Naive B cell (primary cell): ENCODE data around the gene QRFPR. TPM values are rescaled to one million over a fixed set of nuclear protein-coding genes. Genes with fewer than 3 reads are reported as not detected.
"Not testable (repeated sequence)": the region's sequence is repeated elsewhere in the genome, so short reads cannot be mapped to it uniquely, and the experiment has no call there.

ENCODE experiments used
- ATAC-seq, 2 donors: fragments of 150-1000 bp; cut with Tn5 transposase; 2 replicates each; pipeline ENCODE4 v1.10.0; 2021; ENCODE audit warnings: low read depth in 2 of 2, mild to moderate bottlenecking in 2 of 2, moderate library complexity in 2 of 2
- DNase-seq: peaks from one replicate; pipeline ENCODE4 v3.0.0; 2022
- H3K27ac Mint-ChIP-seq, 6 donors: one replicate each; pipeline ENCODE4 v1.8.0; 2020 to 2022; ENCODE audit warnings: mild to moderate bottlenecking in 6 of 6, mixed read lengths in 6 of 6, moderate library complexity in 5 of 6, inconsistent platforms in 2 of 6
- H3K27me3 Mint-ChIP-seq, 3 donors: one replicate each; pipeline ENCODE4 v1.8.0; 2021 to 2022; ENCODE audit warnings: mixed read lengths in 3 of 3, mild to moderate bottlenecking in 1 of 3
- H3K36me3 Mint-ChIP-seq, 2 donors: one replicate each; pipeline ENCODE4 v1.8.0; 2020 to 2022; ENCODE audit warnings: mixed read lengths in 2 of 2, inconsistent platforms in 1 of 2, mild to moderate bottlenecking in 1 of 2
- H3K4me1 Mint-ChIP-seq, 3 donors: one replicate each; pipeline ENCODE4 v1.8.0; 2020 to 2022; ENCODE audit warnings: mixed read lengths in 3 of 3, inconsistent platforms in 1 of 3, mild to moderate bottlenecking in 1 of 3, moderate library complexity in 1 of 3
- H3K4me3 Mint-ChIP-seq, 8 donors: one replicate each; pipeline ENCODE4 v1.8.0; 2020 to 2022; ENCODE audit warnings: mild to moderate bottlenecking in 8 of 8, mixed read lengths in 8 of 8, moderate library complexity in 8 of 8, inconsistent platforms in 2 of 8
- H3K9me3 Mint-ChIP-seq, 7 donors: one replicate each; pipeline ENCODE4 v1.8.0; 2020 to 2022; ENCODE audit warnings: mixed read lengths in 7 of 7, mild to moderate bottlenecking in 5 of 7, inconsistent platforms in 2 of 7, moderate library complexity in 1 of 7
- polyA plus RNA-seq, 6 donors: library from polyadenylated mRNA; unstranded; fragments of 300-500 nt; fragmentation: Illumina TruSeq; gene quantifications; one replicate each; pipeline ENCODE4 v1.2.3, GENCODE V29; 2021; ENCODE audit warnings: low read depth in 6 of 6

Gene QRFPR
- not detected for polyA plus RNA-seq

DNA sequence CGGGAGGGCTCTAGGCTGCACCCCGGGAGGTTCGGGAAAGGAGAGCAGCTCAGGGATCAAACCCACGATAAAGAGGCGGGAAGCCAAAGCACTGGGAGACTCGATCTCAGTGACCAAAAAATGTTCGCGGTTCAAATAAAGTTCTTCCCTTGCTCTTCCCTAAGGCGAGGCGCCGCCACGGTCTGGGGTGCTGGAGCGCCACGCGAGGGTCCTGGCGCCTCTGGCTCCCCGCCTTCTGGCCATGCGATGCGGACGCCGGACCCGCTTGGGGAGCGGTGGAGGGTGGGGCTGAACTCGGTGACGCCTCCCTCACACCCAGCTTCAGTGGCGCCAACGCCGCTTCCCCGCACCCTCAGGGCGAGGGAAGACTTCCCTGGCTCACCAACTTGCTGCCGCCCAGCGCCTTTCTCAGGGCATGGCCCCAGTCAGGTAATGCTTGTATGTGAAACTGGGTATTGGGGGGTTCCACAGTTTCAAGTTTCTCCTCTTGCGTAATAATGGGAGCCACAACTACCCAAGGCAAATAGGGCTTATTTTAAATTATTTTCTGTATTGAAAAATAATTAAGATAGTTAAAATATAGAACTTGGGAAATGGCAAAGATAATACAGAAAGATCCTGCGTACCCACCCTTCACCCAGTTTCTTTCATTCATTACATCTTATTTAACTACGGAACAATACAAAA lies at the start of gene QRFPR:
Gene QRFPR, minus strand, starts transcription at position 243 of the 687 bp plus-strand sequence. CDS start 371 bp downstream, outside the sequence.
- H3K36me3 Mint-ChIP-seq, result peaks cover 0 to 8% of the 10 kb centered on the region in 2 donors
- DNase-seq (no peak), ATAC-seq (no peak)
- no peak within 1 kb of the TSS for H3K27ac Mint-ChIP-seq
- H3K4me1 Mint-ChIP-seq, result peaks cover 0 to 5% (median 0%) of the 10 kb centered on the region in 3 donors
- H3K4me3 Mint-ChIP-seq, result no peak within 1 kb of the TSS
- H3K9me3 Mint-ChIP-seq, result peaks cover 0 to 7% (median 4%) of the 10 kb centered on the region in 7 donors
- peaks cover 50 to 64% (median 52%) of the 10 kb centered on the region in 3 donors for H3K27me3 Mint-ChIP-seq

DNA sequence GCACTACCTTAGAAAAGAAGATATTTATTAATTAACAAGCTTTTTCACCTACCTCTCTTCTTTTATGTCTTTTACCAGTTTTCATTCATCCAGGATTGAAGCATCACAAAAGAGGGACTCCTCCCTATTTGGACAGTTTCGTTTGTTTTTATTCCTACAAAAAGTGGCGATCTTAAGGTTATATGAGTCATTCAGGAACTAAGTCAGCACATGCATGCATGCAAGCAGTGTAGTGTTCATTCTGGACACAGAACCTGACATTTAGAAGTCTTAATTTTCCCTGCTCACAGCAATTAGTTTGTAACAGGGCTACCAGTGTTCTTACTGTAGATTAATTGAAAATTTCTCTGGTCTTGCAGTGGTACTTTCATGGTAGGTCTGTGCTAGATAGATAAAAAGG lies 47.9 kb upstream of the QRFPR start:
- ATAC-seq (no peak), DNase-seq (no peak)
- Mint-ChIP-seq H3K9me3 (peaks cover 0 to 13% (median 9%) of the 10 kb centered on the region in 7 donors), H3K27ac (no peak overlapping the region), H3K27me3 (peaks cover 0 to 3% (median 0%) of the 10 kb centered on the region in 3 donors), H3K4me3 (no peak overlapping the region), H3K4me1 (no peaks in the 10 kb centered on the region), H3K36me3 (peaks cover 0 to 7% of the 10 kb centered on the region in 2 donors)

DNA sequence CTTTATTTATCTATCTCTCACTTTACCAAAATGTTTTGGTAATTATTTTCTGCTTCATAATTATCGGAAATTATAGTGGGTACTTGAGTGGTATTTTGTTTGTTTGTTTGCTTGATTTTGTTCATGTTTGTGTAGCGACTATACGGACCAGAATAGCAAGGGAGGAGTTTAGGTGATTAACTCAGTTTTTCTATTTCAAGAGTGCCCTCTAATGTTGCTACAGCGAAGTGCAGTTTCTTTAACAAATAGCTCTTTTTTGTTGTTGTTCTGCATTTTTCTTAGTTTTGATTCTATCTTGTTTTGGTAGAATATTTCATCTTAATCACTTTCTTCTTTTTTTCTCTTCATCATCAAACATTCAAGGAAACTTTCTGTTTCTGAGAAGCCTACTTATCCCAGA lies 40.8 kb upstream of the QRFPR start:
- ATAC-seq (no peak), DNase-seq (no peak)
- Mint-ChIP-seq H3K36me3 (no peaks in the 10 kb centered on the region), H3K27ac (no peak overlapping the region), H3K4me1 (no peaks in the 10 kb centered on the region), H3K4me3 (no peak overlapping the region), H3K9me3 (peaks cover 0 to 6% (median 2%) of the 10 kb centered on the region in 7 donors), H3K27me3 (peaks cover 0 to 8% (median 0%) of the 10 kb centered on the region in 3 donors)

- Mint-ChIP-seq H3K27me3 (peaks cover 0 to 4% (median 0%) of the 10 kb centered on the region in 3 donors), H3K9me3 (peaks cover 10 to 21% (median 14%) of the 10 kb centered on the region in 7 donors), H3K36me3 (no peaks in the 10 kb centered on the region), H3K4me3 (no peak overlapping the region), H3K4me1 (peaks cover 0 to 4% (median 0%) of the 10 kb centered on the region in 3 donors), H3K27ac (no peak overlapping the region)
- no peak for DNase-seq
- no peak for ATAC-seq
Observed at GRCh38 chr4:121411151-121411744, 30.4 kb upstream of the QRFPR start.

DNA sequence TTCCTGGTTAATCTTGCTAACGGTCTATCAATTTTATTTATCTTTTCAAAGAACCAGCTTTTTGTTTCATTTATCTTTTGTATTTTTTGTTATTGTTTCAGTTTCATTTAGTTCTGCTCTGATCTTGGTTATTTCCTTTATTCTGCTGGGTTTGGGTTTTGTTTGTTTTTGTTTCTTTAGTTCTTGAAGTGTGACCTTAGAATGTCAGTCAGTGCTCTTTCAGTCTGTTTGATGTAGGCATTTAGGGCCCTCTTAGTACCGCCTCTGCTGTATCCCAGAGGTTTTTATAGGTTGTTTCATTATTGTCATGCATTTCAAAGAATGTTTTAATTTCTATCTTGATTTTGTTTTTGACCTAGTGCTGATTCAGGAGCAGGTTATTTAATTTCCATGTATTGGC lies 27.7 kb upstream of the QRFPR start:
- peaks cover 0 to 15% (median 6%) of the 10 kb centered on the region in 7 donors for H3K9me3 Mint-ChIP-seq
- not testable (repeated sequence) for H3K4me1 Mint-ChIP-seq, ATAC-seq, DNase-seq, H3K27me3 Mint-ChIP-seq, H3K36me3 Mint-ChIP-seq, H3K27ac Mint-ChIP-seq, H3K4me3 Mint-ChIP-seq

- H3K9me3 Mint-ChIP-seq, result peaks cover 0 to 5% (median 2%) of the 10 kb centered on the region in 7 donors
- H3K4me3 Mint-ChIP-seq, result no peak overlapping the region
- ATAC-seq (no peak), DNase-seq (no peak)
- no peak overlapping the region for H3K27ac Mint-ChIP-seq
- H3K36me3 Mint-ChIP-seq, result no peaks in the 10 kb centered on the region
- no peaks in the 10 kb centered on the region for H3K4me1 Mint-ChIP-seq
- no peaks in the 10 kb centered on the region for H3K27me3 Mint-ChIP-seq
Observed at GRCh38 chr4:121400632-121401031, 19.8 kb upstream of the QRFPR start.

DNA sequence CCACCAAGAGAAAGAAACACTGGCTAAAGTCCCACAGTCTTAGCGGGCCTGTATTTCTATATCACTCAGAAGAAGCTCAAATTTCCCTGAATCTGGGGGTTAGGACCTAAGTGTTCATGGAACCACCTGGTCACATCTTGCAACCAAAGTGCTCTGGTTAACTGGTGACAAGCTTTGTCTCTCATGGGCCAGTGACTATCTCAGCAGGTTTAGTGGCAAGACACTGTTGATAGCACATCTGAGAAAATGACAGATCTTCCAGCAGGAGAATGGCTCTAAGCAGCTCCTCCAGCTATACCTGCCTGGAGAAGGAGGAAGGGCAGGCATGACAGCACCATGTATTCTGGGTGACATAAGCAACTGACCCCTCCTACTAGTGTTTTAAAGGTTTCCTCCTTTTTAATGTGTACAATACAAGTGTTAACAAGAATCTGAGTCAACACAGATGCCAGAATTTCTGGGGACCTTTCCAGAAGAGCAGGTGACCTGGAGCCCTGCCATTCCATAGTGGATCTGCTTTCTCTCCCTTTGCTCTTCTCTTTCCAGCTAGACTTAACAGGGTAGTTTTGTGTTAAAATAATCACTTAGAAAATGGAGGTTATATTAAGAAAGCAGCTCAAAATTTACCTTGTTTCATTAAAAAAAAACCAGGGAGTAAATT lies 17.3 kb upstream of the QRFPR start:
- DNase-seq (no peak), ATAC-seq (no peak)
- Mint-ChIP-seq H3K27ac (no peak overlapping the region), H3K27me3 (no peaks in the 10 kb centered on the region), H3K36me3 (no peaks in the 10 kb centered on the region), H3K4me3 (no peak overlapping the region), H3K4me1 (no peaks in the 10 kb centered on the region), H3K9me3 (peaks cover 0 to 5% (median 2%) of the 10 kb centered on the region in 7 donors)

DNA sequence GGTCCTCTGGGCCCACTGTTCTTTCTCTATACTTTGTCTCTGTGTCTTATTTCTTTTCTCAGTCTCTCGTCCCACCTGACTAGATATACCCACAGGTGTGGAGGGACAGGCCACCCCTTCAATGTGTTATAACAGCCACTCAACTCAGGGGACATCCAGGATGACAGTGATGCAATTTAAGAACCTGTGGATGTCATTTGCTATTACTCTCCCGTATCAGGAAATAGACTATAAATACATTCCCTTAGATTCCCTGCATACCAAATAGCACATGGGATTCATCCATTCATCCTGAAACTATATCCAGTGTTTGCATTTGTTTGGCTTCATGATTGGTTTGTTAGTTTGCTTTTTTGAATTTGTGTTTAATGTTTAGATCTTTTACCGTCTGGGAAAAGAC lies 16.6 kb upstream of the QRFPR start:
- H3K9me3 Mint-ChIP-seq, result peaks cover 0 to 8% (median 0%) of the 10 kb centered on the region in 7 donors
- no peak for ATAC-seq
- H3K4me1 Mint-ChIP-seq, result no peaks in the 10 kb centered on the region
- no peak overlapping the region for H3K4me3 Mint-ChIP-seq
- H3K36me3 Mint-ChIP-seq, result no peaks in the 10 kb centered on the region
- DNase-seq, result no peak
- H3K27me3 Mint-ChIP-seq, result peaks cover 0 to 1% (median 0%) of the 10 kb centered on the region in 3 donors
- H3K27ac Mint-ChIP-seq, result no peak overlapping the region

GRCh38 chr4:121392426-121393086 lies 11.7 kb upstream of the QRFPR start:
- no peak overlapping the region for H3K4me3 Mint-ChIP-seq
- no peaks in the 10 kb centered on the region for H3K4me1 Mint-ChIP-seq
- no peak for DNase-seq
- H3K27ac Mint-ChIP-seq, result peak overlapping the region in 1 of 6 donors; percentile 12
- H3K36me3 Mint-ChIP-seq, result no peaks in the 10 kb centered on the region
- H3K9me3 Mint-ChIP-seq, result peaks cover 0 to 12% (median 4%) of the 10 kb centered on the region in 7 donors
- no peak for ATAC-seq
- peaks cover 0 to 8% (median 3%) of the 10 kb centered on the region in 3 donors for H3K27me3 Mint-ChIP-seq

DNA sequence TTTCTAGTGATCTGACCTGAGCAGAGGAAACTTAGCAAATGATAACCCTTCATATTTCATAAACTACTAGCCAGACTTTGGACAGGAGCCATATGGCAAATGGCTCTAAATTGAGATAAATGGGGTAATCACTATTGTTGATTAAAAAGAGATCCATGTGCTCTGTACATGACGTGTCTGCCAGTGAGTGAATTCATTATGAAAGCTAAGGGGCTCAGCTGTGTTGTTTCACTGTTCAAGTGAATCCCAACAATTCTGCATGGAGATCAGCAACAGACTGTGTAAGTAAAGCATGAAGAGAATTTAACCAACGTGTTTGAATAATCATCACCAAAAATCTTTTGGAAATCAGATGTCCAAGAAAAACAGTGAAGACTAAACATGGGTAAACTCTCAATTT lies 9.5 kb upstream of the QRFPR start:
- H3K4me1 Mint-ChIP-seq, result no peaks in the 10 kb centered on the region
- H3K9me3 Mint-ChIP-seq, result peaks cover 2 to 12% (median 4%) of the 10 kb centered on the region in 7 donors
- DNase-seq, result no peak
- H3K36me3 Mint-ChIP-seq, result no peaks in the 10 kb centered on the region
- H3K4me3 Mint-ChIP-seq, result no peak overlapping the region
- peaks cover 6 to 20% (median 15%) of the 10 kb centered on the region in 3 donors for H3K27me3 Mint-ChIP-seq
- no peak for ATAC-seq
- no peak overlapping the region for H3K27ac Mint-ChIP-seq

GRCh38 chr4:121379276-121379675 lies 1.5 kb downstream of the QRFPR start:
- Mint-ChIP-seq H3K27ac (no peak overlapping the region), H3K9me3 (peaks cover 0 to 7% (median 0%) of the 10 kb centered on the region in 7 donors), H3K27me3 (peaks cover 43 to 60% (median 50%) of the 10 kb centered on the region in 3 donors), H3K36me3 (peaks cover 0 to 8% of the 10 kb centered on the region in 2 donors), H3K4me1 (peaks cover 0 to 5% (median 0%) of the 10 kb centered on the region in 3 donors), H3K4me3 (no peak overlapping the region)
- ATAC-seq, result no peak
- no peak for DNase-seq

GRCh38 chr4:121377076-121377475 lies 3.7 kb downstream of the QRFPR start:
- ATAC-seq (no peak), DNase-seq (no peak)
- H3K4me3 Mint-ChIP-seq, result no peak overlapping the region
- peaks cover 0 to 7% (median 0%) of the 10 kb centered on the region in 7 donors for H3K9me3 Mint-ChIP-seq
- H3K36me3 Mint-ChIP-seq, result peaks cover 0 to 8% of the 10 kb centered on the region in 2 donors
- peaks cover 35 to 44% (median 39%) of the 10 kb centered on the region in 3 donors for H3K27me3 Mint-ChIP-seq
- H3K27ac Mint-ChIP-seq, result no peak overlapping the region
- peaks cover 0 to 5% (median 0%) of the 10 kb centered on the region in 3 donors for H3K4me1 Mint-ChIP-seq

DNA sequence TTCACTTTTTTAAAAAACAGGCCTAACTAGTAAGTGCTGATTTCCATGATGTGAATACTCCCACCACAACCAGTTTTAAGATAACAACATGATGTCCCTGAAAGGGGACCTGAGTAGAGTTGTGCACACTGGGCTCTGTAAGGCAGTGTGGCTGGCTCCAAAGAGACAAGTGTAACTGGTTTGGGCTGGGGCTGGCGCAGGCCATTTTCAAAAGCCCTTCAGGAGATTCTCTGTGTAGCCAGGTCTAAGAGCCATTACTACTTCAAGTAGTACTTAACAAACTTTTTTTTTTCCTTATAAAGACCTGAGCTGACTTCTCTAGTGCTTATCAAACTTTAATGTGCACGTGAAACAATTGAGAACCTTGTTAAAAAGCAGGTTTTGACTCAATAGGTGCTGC lies 4.3 kb downstream of the QRFPR start:
- H3K4me3 Mint-ChIP-seq, result no peak overlapping the region
- peaks cover 0 to 8% of the 10 kb centered on the region in 2 donors for H3K36me3 Mint-ChIP-seq
- no peak for ATAC-seq
- peaks cover 30 to 39% (median 34%) of the 10 kb centered on the region in 3 donors for H3K27me3 Mint-ChIP-seq
- no peak for DNase-seq
- peaks cover 0 to 5% (median 0%) of the 10 kb centered on the region in 3 donors for H3K4me1 Mint-ChIP-seq
- peaks cover 0 to 7% (median 0%) of the 10 kb centered on the region in 7 donors for H3K9me3 Mint-ChIP-seq
- no peak overlapping the region for H3K27ac Mint-ChIP-seq
